Hematopoietic multipotent progenitor cell treated with erythropoietin and hydrocortisone succinate and interleukin-3 and kit ligand, for 4 days (in vitro differentiated cells): ENCODE results near the gene TIMM44.
A peak's percentile ranks its signal among the peaks of the same experiment; 100 is the strongest.

ENCODE experiments used
- DNase-seq: peaks from one replicate; pipeline ENCODE4 v3.0.0-alpha.2; 2015

The TIMM44 gene, protein sequence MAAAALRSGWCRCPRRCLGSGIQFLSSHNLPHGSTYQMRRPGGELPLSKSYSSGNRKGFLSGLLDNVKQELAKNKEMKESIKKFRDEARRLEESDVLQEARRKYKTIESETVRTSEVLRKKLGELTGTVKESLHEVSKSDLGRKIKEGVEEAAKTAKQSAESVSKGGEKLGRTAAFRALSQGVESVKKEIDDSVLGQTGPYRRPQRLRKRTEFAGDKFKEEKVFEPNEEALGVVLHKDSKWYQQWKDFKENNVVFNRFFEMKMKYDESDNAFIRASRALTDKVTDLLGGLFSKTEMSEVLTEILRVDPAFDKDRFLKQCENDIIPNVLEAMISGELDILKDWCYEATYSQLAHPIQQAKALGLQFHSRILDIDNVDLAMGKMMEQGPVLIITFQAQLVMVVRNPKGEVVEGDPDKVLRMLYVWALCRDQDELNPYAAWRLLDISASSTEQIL

DNA sequence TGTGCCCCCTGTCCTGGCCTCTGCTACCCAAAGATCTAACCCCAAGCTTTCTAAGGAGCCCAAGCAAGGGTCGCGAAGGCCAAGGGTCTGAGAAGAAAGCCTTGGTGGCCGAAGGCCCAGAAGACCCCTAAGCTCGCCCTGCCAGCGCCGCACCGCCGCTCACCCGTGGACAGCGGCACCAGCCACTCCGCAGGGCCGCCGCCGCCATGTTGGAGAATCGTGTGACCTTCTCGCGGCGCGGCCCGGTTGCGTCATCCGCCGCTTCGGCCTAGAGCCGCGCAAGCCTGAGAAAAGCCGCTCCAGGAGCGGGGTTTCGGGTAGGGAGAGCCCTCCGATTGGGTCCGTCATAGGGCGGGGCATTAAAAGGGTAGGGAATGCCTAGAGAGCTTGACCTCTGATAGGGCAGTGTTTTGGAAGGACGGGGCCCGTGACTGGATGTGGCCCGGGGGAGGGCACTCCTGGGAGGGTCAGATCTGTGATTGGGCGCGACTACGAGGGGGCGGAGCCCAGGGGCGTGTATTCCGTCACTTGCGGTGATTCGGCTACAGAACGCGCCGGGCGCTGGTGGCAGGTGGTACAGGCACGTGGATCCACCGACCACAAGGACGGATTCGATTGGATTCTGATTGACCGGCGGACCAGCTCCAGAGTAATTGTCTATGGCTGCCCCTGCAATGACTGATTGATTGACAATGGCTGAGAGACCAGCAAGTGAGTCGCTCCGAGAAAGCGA, at the start of gene TIMM44:
TSS of gene TIMM44 (minus strand) at position 223 of the 733 bp plus-strand sequence. CDS start at position 208, 15 bp downstream.
- DNase-seq, result peak; percentile 100

DNA sequence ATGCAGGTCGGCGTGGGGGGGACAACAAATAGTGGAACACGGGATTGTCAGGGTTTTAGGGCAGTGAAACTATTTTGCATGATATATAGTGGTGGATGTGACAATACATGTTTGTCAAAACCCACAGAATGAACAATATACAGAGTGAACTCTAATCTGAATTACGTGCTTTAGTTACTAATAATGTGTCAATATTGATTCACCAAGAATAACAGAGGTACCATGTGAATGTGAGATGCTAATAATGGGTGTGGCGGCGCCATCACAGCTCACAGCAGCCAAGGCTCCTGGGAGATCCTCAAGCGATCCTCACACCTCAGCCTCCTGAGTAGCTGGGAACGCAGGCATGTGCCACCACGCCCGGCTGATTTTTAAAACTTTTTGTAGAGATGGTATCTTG, 49.1 kb upstream of the TIMM44 start:
- DNase-seq, result no peak

DNA sequence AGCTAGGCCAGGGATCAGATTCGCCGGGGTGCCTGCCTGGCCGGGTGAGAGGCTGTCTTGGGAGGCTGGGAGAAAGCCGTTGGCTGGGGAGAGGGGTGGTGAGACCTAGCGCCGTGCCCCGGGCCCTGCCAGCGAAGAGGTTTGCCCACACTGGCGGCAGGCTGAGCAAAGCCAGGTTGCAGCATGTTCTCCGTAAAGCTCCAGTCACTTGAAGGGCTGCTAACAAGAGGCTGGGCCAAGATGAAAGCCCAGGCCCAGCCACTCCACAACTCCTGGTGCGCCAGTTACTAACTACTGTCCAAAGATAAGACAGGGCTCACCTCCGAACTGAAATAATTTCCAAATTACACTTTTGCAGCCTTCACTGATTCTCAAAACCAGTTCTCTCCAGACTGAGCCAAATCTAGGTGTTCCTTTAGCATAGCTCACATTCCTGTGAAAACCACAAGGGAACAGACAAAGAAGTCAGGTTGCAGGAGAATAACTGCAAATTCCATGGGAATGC, 45.7 kb upstream of the TIMM44 start:
- no peak for DNase-seq

DNA sequence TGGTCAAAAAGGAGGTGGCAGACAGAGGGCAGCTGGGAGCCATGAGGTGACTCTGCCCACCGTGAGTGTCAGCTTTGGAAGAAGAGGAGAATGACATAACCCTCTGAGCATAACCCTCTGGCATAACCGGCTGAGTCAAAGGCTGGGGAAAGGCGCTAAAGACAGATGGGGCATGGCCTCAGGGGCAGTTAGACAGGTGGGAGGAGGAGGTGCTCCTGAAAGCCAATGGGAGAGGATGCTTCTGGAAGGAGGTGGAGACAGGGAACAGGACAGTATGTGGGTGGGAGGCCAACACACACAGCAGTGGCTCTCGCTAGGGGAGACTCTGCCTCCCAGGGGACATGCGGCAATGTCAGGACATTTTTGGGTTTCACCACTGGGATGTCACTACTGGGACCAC, 44.8 kb upstream of the TIMM44 start:
- DNase-seq, result no peak

DNA sequence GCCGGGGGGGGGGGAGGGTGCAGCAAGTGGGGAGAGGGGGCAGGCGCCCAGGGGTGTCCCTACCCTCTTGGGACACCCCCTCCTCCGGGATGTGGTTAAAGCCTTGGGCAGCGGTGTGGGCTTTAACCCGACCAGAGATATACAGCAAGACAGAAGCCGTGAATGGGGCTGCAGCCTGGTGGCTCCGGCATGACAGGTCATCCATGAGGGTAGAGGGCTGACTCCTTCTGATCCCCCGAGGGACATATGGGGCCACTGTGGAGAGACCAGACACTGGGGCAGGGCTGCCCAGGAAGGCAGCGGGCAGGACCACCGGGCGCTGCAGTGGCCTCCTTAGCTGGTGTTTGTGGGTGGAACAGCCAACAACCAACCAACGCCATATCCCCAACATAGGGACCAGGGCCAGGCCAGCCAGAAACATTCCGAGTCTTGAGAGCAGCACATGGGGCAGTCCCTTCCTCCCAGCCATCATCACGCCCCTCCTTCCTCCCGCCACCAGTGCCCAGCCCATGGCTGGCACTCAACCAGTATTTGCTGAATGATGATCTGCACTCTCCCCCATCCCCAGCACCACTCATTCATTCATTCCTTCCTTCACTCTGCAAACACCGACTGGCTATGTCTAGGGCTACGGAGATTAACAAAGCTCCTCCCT, 43.8 kb upstream of the TIMM44 start:
- no peak for DNase-seq

DNA sequence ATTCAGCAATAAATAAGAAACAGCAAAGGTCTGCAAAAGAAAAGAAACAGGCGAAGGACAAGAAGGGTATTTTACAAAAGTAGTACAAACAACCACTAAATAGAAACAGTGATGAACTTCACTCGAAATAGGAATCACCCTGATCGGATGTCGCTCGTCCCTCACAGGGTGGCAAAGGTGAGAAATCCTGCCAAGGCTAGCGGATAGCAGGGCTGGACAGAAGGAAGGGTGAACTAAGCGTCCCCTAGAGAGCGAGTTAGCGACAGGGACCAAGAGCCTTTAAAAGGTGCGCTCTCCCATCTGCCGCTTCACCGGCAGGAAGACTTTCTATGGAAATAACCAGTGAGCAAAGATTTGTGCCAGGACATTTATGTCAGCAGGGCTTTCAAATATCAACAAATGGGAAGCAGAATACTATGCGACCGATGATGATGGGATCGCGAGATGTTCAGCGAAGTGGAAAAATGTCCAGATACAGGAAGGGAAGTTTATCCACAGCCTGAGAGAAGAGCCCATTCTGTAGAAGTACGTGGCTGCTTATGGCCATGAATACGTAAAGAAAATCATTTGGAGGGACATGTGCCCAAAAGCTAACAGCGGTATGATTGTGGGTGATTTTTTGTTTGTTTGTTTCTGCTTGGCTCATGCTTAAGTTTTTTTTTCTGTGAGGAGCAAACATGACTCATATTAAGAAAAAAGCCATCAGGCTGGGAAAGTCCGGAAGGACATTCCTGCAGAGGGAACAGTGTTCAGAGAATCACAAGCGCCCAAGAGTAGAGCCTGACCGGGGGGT, 43.1 kb upstream of the TIMM44 start:
- no peak for DNase-seq

DNA sequence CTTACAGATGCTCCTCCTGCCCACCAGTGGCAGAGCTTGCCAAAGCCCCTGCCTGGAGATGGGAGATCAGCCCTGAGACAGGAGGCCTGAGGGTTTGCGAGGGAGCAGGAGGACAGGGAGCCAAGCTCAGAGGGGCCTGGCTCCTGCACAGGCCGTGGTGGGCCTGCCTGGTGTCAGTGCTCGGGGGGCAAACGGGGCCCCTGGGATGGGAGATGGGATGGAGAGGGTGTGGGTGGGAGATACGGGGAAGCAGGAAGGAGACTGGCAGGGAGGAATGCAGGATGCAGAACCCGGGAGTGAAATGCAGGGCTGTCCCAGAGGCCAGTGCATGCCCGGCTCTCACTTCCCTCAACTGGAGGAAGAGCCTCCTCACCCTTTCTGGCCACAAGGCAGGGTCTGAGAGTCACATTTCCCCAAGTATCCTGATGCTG, 42.0 kb upstream of the TIMM44 start:
- DNase-seq, result no peak

DNA sequence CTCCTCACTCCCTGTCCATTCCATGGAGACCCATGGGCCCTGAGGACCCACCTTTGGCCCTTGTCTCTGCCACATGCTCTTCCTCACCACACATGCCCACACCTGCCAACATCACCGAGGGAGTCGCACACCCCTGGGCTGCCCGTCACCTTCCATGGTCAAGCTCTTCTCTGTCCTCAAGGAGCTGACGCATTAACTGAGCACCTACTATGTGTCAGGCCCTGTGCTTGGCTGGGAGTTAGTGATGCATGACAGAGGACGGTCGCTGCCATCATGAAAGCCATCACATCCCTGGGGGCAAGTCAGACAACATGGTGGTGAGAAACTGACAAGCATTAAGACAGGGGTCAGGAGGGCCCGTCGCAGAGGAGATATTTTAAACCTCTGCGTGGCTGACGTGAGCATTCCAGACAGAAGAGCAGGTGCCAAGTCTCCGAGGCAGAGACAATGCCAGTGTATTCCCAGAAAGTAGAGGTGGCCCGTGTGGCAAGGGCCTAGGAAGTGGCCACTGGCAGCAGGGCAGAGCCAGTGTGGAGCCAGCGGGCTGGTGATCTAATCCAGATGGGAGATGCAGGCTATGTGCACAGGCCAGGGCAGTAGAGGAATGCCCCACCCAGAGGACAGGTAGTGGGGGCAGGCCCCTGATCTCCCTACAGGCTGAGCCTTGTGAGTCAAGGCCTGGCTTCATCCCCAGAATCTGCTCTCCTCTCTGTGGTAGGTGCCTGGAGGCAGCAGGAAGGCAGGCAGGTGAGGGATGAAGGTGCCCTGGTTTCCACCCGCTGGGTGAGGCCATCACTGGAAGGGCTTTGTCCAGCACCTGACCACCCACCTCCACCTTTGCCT, 40.8 kb upstream of the TIMM44 start:
- no peak for DNase-seq

DNA sequence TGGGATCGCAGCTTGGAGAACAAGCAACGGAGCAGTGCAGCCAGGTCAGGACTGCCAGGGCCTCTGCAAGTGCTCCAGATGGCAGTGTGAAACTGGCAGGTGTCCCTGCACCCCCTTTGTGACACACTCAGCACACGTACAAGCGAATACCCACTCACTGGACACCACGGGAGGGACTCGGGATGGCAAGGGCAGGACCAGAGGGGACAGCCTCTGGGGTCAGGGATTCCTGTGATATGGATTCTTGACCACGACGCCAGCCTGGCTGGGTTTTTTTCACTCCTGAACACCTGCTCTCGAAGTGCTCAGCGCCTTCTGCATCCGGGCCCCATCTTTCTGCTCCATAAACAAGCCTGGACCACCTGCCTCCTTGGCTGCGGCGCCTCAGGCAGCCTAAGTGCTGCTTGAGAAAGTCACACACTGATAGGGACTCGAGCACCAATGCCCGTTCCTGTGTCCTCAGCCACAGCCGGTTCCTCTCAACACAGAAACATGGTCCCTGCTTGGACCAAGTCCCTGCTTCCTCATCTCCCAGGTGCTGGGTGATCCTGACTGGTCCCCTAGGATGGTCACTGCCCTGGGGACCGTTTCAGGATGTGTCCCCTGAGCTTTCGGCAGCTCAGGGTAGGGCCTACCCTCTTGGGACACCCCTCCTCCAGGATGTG, 40.0 kb upstream of the TIMM44 start:
- DNase-seq, result no peak

DNA sequence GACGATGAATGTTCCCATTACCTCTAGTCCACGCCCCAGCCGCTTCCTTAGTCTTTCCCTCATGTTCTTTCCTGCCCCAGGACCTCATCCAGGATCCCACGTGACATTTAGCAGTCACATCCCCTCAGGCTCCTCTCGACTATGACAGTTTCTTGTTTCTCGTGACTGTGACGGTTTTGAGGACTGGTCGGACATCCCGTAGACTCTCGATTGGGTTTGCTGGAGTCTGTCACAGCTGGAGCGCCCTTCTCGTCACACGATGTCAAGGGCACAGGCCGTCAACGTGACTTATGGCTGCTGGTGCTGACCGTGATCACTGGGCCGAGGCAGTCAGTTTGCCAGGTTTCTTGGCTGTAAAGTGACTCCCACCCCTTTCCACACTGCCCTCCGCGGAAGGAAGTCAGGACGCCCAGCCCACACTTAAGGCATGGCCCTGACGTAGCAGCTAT, 39.2 kb upstream of the TIMM44 start:
- no peak for DNase-seq

DNA sequence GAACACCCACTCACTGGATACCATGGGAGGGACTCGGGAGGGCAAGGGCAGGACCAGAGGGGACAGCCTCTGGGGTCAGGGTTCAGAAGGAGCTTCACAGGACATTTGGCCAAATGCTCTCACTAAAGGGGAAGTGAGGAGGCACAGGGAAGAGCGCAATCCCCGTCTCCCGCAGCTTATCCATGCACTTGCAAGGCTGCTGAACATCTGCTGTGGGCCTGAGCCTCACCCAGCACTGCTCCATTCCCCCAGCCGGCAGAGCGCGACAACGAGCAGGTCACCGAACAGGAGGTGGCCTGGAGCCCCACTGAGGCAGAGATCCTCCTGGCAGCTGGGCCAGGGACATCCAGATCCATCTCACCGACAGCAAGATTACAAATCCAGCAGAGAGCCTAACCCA, 38.6 kb upstream of the TIMM44 start:
- no peak for DNase-seq

DNA sequence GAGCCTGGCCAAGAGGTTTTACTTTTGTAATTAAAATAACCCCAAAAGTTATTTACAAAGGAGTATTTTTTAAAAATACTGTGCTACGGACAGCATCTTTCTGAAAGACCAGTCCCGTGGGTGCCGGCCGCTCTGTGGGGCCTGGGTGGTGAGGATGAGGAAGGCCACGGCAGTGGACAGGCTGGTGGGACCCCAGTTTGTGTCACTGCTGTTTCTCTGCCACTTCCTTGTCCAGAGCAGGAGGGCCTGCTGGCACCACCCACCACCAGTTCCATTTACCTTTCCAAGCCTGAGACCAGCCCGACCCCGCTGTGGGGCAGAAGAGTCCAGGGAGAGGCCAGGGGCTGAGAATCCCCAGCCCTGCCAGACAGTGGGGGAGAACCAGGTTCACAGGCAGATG, 38.2 kb upstream of the TIMM44 start:
- no peak for DNase-seq

DNA sequence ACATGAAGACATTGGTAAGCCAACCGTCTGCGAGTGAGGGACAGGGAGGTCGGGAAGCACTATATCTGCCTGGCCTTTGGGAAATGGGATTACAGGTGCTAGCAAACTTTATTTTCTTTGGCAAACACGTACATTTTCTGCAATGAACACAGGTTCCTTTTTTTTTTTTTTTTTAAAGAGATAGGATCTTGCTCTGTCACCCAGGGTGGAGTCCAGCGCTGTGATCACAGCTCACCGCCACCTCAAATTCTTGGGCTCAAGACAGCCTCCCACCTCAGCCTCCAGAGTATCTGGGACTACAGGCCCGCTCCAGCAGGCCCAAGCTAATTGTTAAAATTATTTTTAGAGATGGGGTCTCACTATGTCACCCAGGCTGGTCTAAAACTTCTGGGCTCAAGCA, 37.7 kb upstream of the TIMM44 start:
- DNase-seq, result peak; percentile 47

DNA sequence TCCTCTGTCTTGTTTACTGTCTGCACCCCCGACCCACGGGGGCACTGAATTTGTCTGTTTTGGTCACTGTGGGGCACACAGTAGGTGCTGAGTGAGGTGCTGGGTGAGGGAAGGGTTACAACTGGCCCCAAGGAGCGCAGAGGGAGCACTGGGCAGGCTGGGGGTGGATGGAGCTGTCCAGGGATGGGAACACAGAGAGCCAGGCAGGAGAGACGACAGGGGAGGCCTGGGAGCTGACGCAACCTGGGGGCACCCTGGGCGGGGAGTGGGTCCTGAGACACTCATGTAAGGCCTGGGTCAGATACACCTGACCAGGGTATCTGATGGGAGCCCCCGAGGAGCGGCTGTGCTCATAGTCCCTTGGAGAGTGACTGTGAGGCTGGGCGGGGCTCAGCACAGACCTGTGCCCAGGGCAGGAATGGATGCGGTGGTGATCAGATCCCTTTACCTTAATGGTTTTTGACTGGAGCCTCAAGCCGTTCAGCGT, 37.2 kb upstream of the TIMM44 start:
- DNase-seq, result no peak

DNA sequence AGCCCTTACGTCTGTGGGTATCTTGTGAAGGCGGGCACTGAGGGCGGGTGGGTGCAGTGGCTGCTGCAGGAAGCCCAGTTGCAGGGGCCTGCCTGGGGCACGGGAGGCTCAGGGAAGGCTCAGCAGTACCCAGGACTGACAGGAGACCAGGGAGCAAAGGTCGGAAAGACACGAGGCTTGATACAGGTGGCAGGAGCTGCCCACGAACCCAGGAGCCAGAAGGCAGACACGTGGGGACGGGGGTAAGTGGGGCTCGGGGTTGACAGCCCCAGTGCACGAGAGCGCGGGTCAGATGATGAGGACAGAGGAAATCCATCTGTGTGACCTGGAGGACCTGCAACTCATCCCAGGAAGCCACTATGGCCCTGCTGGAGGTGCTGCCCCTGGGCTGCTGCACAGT, 36.7 kb upstream of the TIMM44 start:
- DNase-seq, result no peak

DNA sequence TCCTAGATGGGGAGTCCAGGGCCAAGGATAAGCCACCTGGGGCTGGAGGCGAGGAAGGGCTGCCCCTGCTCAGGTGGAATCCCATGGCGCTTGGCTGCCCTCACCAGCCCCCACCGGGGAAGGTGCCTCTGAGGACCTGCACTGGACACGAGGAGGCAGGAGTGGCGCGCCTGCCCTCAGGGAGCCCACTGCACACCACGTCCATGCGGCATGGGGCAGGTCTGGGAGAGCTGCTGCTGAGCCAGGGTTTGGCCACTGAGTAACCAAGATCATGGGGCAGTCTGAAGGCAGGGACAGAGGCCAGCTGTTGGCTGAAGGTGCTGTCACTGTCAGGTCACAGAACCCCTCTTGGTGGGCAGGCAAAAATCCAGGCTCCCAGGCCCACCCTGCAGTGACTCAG, 36.1 kb upstream of the TIMM44 start:
- DNase-seq, result no peak

DNA sequence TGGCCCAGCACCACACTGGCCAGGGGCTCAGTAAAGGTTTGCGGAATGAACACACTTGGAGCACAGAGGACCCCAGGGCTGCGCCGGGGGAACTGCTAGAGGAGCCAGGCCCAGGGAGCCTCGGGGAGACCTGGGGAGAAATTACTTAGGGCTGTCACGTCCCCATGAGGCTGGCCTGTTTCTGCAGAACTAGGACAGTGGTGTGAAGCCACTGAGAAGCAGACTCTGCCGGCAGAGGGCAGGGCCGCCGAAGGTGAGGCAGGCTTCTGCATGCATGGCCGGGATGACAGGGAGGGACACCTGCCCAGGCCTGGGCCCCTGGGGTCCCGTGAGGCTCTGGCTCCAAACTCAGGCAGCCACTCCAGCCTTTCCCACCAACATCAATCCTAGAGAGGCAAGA, 35.5 kb upstream of the TIMM44 start:
- no peak for DNase-seq

DNA sequence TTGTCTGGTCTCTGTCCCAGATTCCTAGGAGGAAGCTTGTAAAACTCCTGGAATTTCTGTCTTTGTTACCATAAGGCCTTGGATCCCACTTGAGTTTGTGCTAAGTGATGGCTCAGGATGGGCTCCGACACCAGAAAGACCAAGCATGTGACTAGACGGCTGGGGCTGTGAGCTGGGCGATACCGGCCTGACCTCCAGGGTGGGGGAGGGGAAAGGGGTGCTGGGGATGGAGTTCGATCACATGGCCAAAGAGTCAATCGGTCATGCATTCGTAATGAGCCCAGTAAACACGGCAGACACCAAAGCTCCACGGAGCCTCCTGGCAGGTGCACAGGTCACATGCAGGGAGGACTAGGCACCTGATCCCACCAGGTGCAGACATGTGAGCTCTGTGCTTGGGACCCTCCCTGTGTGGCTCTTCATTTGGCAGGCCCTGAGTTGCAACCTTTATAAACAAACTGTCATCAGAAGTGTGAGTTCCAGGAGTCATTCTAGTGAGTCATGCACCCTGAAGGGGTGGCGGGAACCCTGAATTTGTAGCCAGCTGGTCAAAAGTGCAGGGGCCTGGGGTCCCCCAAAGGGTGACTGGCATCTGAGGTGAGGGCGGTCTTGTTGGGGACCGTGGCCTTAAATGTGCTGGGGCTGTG, 34.8 kb upstream of the TIMM44 start:
- DNase-seq, result no peak

DNA sequence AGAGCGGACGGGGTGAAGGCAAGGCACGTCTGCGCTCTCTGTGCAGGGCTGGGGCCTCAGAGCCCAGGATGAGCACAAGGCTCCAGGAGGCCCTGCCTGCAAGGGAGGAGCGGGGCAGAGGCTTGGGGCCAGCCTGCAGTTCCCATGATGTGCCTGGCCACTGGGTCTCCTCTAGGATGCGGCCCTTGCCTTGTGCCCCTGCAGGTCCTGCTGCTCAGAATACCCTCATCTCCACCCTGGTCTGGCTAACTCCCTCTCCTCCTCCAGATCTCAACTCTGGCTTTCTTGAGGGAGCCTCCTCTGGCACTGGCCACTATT, 34.2 kb upstream of the TIMM44 start:
- no peak for DNase-seq

DNA sequence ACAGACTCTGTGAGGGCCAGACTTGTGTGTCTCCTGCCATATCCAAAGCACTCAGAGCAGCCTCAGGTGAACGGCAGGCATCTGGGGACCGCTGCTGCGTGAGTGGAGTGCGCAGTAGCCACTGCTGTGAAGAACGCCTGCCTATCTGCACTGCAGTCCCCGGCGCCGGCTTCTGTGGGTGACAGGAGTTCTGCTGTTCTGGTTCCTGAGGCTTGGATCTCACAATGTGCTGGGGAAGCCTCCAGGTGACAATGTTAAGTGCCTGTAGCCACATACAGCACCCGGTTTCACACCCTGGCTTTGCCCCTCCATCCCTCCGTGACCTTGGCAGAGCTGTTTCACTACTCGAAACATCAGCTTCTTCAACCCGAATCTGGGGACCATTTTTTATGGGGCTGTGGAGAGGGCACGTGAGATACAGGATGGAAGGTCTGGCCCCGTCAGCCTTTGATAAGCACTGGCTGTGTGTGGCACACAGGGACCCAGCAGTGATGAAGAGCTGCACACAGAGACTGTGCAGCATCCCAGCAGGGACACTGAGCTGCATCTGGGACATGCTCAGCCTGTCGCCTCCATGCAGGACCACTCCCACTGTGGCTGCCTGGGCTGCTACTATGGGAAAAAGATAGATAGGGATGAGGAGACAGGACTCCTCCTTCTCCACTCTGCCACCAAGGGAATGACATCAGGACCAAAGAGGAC, 33.7 kb upstream of the TIMM44 start:
- no peak for DNase-seq
